NCI-H446 treated with DMSO at 0.1 percent for 48 hours (cell line): Measurements from ENCODE around the gene DCT.
A peak's percentile ranks its signal among the peaks of the same experiment; 100 is the strongest.
"Not testable (repeated sequence)": the region's sequence is repeated elsewhere in the genome, so short reads cannot be mapped to it uniquely, and the experiment has no call there.

Experiments used
- DNase-seq: peaks from one replicate; lab custom pipeline; 2025; lab: John Stamatoyannopoulos, UW

Gene DCT

GRCh38 chr13:94479616-94480015, at the start of gene DCT:
DCT (minus strand) TSS chr13:94479682; CDS start chr13:94479255, 427 bp downstream.
- peak; percentile 83 for DNase-seq

- DNase-seq = not testable (repeated sequence)
Observed at GRCh38 chr13:94526956-94527355, 47.5 kb upstream of the DCT start.

GRCh38 chr13:94525781-94526180, 46.3 kb upstream of the DCT start:
- DNase-seq = no peak

- DNase-seq = no peak
Observed at GRCh38 chr13:94524407-94524806, 44.9 kb upstream of the DCT start.

- no peak for DNase-seq
Observed at GRCh38 chr13:94520001-94520400, 40.5 kb upstream of the DCT start.

- no peak for DNase-seq
Observed at GRCh38 chr13:94516456-94516855, 37.0 kb upstream of the DCT start.

GRCh38 chr13:94515911-94516310, 36.4 kb upstream of the DCT start:
- no peak for DNase-seq

GRCh38 chr13:94515374-94515773, 35.9 kb upstream of the DCT start:
- DNase-seq = no peak

- DNase-seq = no peak
Observed at GRCh38 chr13:94513026-94513425, 33.5 kb upstream of the DCT start.

- DNase-seq = no peak
Observed at GRCh38 chr13:94505730-94506129, 26.2 kb upstream of the DCT start.

GRCh38 chr13:94503851-94504250, 24.4 kb upstream of the DCT start:
- no peak for DNase-seq

- not testable (repeated sequence) for DNase-seq
Observed at GRCh38 chr13:94498831-94499230, 19.3 kb upstream of the DCT start.

GRCh38 chr13:94495806-94496205, 16.3 kb upstream of the DCT start:
- no peak for DNase-seq

GRCh38 chr13:94494026-94494425, 14.5 kb upstream of the DCT start:
- DNase-seq = peak; percentile 5

GRCh38 chr13:94487043-94487442, 7.6 kb upstream of the DCT start:
- DNase-seq = no peak

GRCh38 chr13:94483970-94484369, 4.5 kb upstream of the DCT start:
- DNase-seq = no peak

GRCh38 chr13:94481941-94482340, 2.5 kb upstream of the DCT start:
- no peak for DNase-seq

- peak; percentile 80 for DNase-seq
Observed at GRCh38 chr13:94480672-94481145, 1.2 kb upstream of the DCT start.

- DNase-seq = no peak
Observed at GRCh38 chr13:94478913-94479312, 569 bp downstream of the DCT start.

GRCh38 chr13:94470126-94470525, 9.4 kb downstream of the DCT start:
- DNase-seq = no peak

- DNase-seq = no peak
Observed at GRCh38 chr13:94464771-94465170, 14.7 kb downstream of the DCT start.

GRCh38 chr13:94462670-94463069, 16.8 kb downstream of the DCT start:
- DNase-seq = no peak

GRCh38 chr13:94459116-94459515, 20.4 kb downstream of the DCT start:
- no peak for DNase-seq

GRCh38 chr13:94455414-94455813, 24.1 kb downstream of the DCT start:
- DNase-seq = no peak

GRCh38 chr13:94454906-94455305, 24.6 kb downstream of the DCT start:
- no peak for DNase-seq
